PFSK-1 (cell line): ENCODE results near the gene WFDC6.

Experiments
- FOXP2 ChIP-seq: optimal IDR thresholded peaks from 2 replicates; pipeline ENCODE3; 2011; ENCODE audit warnings: borderline replicate concordance, control low read depth, inconsistent platforms; ENCODE audit not compliant: insufficient read depth; ENCODE audit errors: extremely low read length, extremely low read depth
- POLR2AphosphoS5 ChIP-seq: IDR thresholded peaks from 2 replicates; pipeline ENCODE4 v1.6.1; 2012; ENCODE audit warnings: low read depth, mild to moderate bottlenecking, control low read depth, low read length, moderate library complexity
- REST ChIP-seq, 2 experiments: IDR thresholded peaks; 2 replicates each; pipeline versions ENCODE4 v1.6.1 to v1.8.0; 2011 to 2012; ENCODE audit warnings: low read depth in 2 of 2, low read length in 2 of 2, control low read depth in 1 of 2, inconsistent platforms in 1 of 2, mild to moderate bottlenecking in 1 of 2, moderate library complexity in 1 of 2; ENCODE audit not compliant: insufficient read depth in 1 of 2
- SIN3A ChIP-seq: IDR thresholded peaks from 2 replicates; pipeline ENCODE4 v1.6.1; 2012; ENCODE audit warnings: mild to moderate bottlenecking, low read length, moderate library complexity, borderline replicate concordance; ENCODE audit not compliant: insufficient read depth
- TAF1 ChIP-seq: IDR thresholded peaks from 2 replicates; pipeline ENCODE4 v1.6.1; 2012; ENCODE audit warnings: low read length, control low read depth, borderline replicate concordance; ENCODE audit not compliant: insufficient read depth

- TF ChIP-seq POLR2AphosphoS5, result no peak
- TF ChIP-seq TAF1, result no peak
- TF ChIP-seq SIN3A, result no peak
- TF ChIP-seq REST (IDR thresholded peaks at IDR 0.05; ENCODE audit: insufficient read depth in 1 of 2, low read depth in 2 of 2, low read length in 2 of 2), result no peak
- no peak for TF ChIP-seq FOXP2
Observed at GRCh38 chr20:45550765-45551164, 11.5 kb upstream of the WFDC6 start.
